DMS53 treated with DMSO at 0.1 percent for 48 hours (cell line): ENCODE data around the gene GALT.

Experiments used
- DNase-seq: peaks from one replicate; lab custom pipeline; 2025; ENCODE audit not compliant: unreplicated experiment; lab: John Stamatoyannopoulos, UW

Gene GALT

GRCh38 chr9:34646211-34647083 lies at the start of gene GALT:
Gene GALT (plus strand): TSS chr9:34646675. CDS start chr9:34646705, 30 bp downstream.
- peak; percentile 63 for DNase-seq

GRCh38 chr9:34599546-34599945 lies 46.9 kb upstream of the GALT start:
- no peak for DNase-seq

GRCh38 chr9:34600908-34601307 lies 45.6 kb upstream of the GALT start:
- no peak for DNase-seq

- no peak for DNase-seq
Measured at GRCh38 chr9:34601937-34602573, 44.4 kb upstream of the GALT start.

GRCh38 chr9:34603610-34604231 lies 42.8 kb upstream of the GALT start:
- peak; percentile 27 for DNase-seq

GRCh38 chr9:34606190-34606589 lies 40.3 kb upstream of the GALT start:
- no peak for DNase-seq

- DNase-seq, result peak; percentile 47
Measured at GRCh38 chr9:34606905-34607304, 39.6 kb upstream of the GALT start.

- no peak for DNase-seq
Measured at GRCh38 chr9:34607331-34607730, 39.1 kb upstream of the GALT start.

GRCh38 chr9:34610434-34611206 lies 35.9 kb upstream of the GALT start:
- DNase-seq, result no peak

GRCh38 chr9:34611251-34611810 lies 35.1 kb upstream of the GALT start:
- DNase-seq, result no peak

GRCh38 chr9:34611811-34612787 lies 34.4 kb upstream of the GALT start, which contains the start of gene RPP25L:
Gene RPP25L (minus strand): TSS chr9:34612097. CDS start chr9:34611296, 801 bp downstream.
- peak; percentile 43 for DNase-seq

- DNase-seq, result peak; percentile 31
Measured at GRCh38 chr9:34612788-34613390, 33.6 kb upstream of the GALT start.

GRCh38 chr9:34615132-34615531 lies 31.3 kb upstream of the GALT start:
- DNase-seq, result no peak

GRCh38 chr9:34620061-34620994 lies 26.1 kb upstream of the GALT start, which contains the start of gene DCTN3:
Gene DCTN3 (minus strand): TSS chr9:34620495. CDS start chr9:34620464, 31 bp downstream.
- peak; percentile 76 for DNase-seq

GRCh38 chr9:34623374-34624235 lies 22.9 kb upstream of the GALT start:
- no peak for DNase-seq

GRCh38 chr9:34624475-34625185 lies 21.8 kb upstream of the GALT start:
- DNase-seq, result no peak

GRCh38 chr9:34625186-34625486 lies 21.3 kb upstream of the GALT start:
- DNase-seq, result no peak
